ENCODE data around the gene MIAT. TPM values are rescaled to one million over a fixed set of nuclear protein-coding genes. Genes with fewer than 3 reads are reported as not detected.

The MIAT gene
- total and polyA plus RNA-seq, 2 donors (not counting 3 experiments of a cell fraction or from before 2014, with no cell fraction given) = 0.03 to 0.80 TPM

GRCh38 chr22:26610072-26610958, 47.1 kb upstream of the MIAT start:
- no peak overlapping the region for H2AFZ ChIP-seq (ENCODE audit: low read depth, low read length)
- no peak overlapping the region for H3K9ac ChIP-seq (replicated peaks; ENCODE audit: extremely low read depth, insufficient read depth, low read length)
- CTCF ChIA-PET = no interaction called here
- DNase-seq (ENCODE audit: low read depth, low spot score) = no peak
- no peaks in the 10 kb centered on the region for H3K36me3 ChIP-seq (ENCODE audit: control insufficient read depth in 2 of 2, extremely low read depth in 1 of 2, insufficient read depth in 2 of 2, low read length in 2 of 2)
- H3K27me3 ChIP-seq (ENCODE audit: control insufficient read depth in 2 of 2, insufficient read depth in 2 of 2, low read length in 2 of 2) = peaks cover 6 to 15% of the 10 kb centered on the region in 2 experiments
- H3K9me1 ChIP-seq (replicated peaks; ENCODE audit: control insufficient read depth, extremely low read depth, insufficient read depth, low read length) = no peaks in the 10 kb centered on the region
- POLR2A ChIA-PET = no interaction called here
- BruUV-seq (replicated peaks) = no TSS peak
- H3K4me2 ChIP-seq (ENCODE audit: insufficient read depth, low read length) = no peak overlapping the region
- H4K20me1 ChIP-seq (replicated peaks; ENCODE audit: control insufficient read depth, extremely low read depth, insufficient read depth, low read length) = no peaks in the 10 kb centered on the region
- intact Hi-C loops (cut with micrococcal nuclease) (no loop called here), dilution Hi-C loops (cut with MboI; ENCODE audit: extremely low pct_ligation_motif_present, low sequenced_read_pairs) (no loop called here)
- TF ChIP-seq GATA2 (IDR thresholded peaks at IDR 0.05; ENCODE audit: insufficient read depth, insufficient read length, low read depth, low read length) (no peak), JUN (IDR thresholded peaks at IDR 0.05; ENCODE audit: borderline replicate concordance, insufficient read depth, insufficient read length, low read depth) (no peak), FOS (IDR thresholded peaks at IDR 0.05; ENCODE audit: borderline replicate concordance, insufficient read depth, low read length) (no peak)
- H3K4me1 ChIP-seq (ENCODE audit: control insufficient read depth, extremely low read depth, insufficient read depth, low read length) = no peaks in the 10 kb centered on the region
- H3K79me2 ChIP-seq (ENCODE audit: control insufficient read depth, insufficient read depth, low read length) = no peaks in the 10 kb centered on the region
- no peak for FAIRE-seq
- no peaks in the 10 kb centered on the region for H3K9me3 ChIP-seq (replicated peaks; ENCODE audit: control insufficient read depth, insufficient read depth, low read length)
- no peak overlapping the region for H3K27ac ChIP-seq (ENCODE audit: insufficient read depth, low read depth, low read length)
- H3K4me3 ChIP-seq (replicated peaks in 1 of 3; ENCODE audit: insufficient read depth in 1 of 3, low read depth in 1 of 3, low read length in 3 of 3) = no peak overlapping the region

GRCh38 chr22:26610996-26611395, 46.4 kb upstream of the MIAT start:
- Histone ChIP-seq H3K9ac (replicated peaks; ENCODE audit: extremely low read depth, insufficient read depth, low read length) (no peak overlapping the region), H3K9me3 (replicated peaks; ENCODE audit: control insufficient read depth, insufficient read depth, low read length) (no peaks in the 10 kb centered on the region), H3K36me3 (ENCODE audit: control insufficient read depth in 2 of 2, extremely low read depth in 1 of 2, insufficient read depth in 2 of 2, low read length in 2 of 2) (no peaks in the 10 kb centered on the region), H3K4me3 (replicated peaks in 1 of 3; ENCODE audit: insufficient read depth in 1 of 3, low read depth in 1 of 3, low read length in 3 of 3) (no peak overlapping the region), H4K20me1 (replicated peaks; ENCODE audit: control insufficient read depth, extremely low read depth, insufficient read depth, low read length) (no peaks in the 10 kb centered on the region), H3K27me3 (ENCODE audit: control insufficient read depth in 2 of 2, insufficient read depth in 2 of 2, low read length in 2 of 2) (peaks cover 6 to 15% of the 10 kb centered on the region in 2 experiments), H3K4me2 (ENCODE audit: insufficient read depth, low read length) (no peak overlapping the region), H3K9me1 (replicated peaks; ENCODE audit: control insufficient read depth, extremely low read depth, insufficient read depth, low read length) (no peaks in the 10 kb centered on the region), H3K27ac (ENCODE audit: insufficient read depth, low read depth, low read length) (no peak overlapping the region), H2AFZ (ENCODE audit: low read depth, low read length) (no peak overlapping the region), H3K79me2 (ENCODE audit: control insufficient read depth, insufficient read depth, low read length) (no peaks in the 10 kb centered on the region), H3K4me1 (ENCODE audit: control insufficient read depth, extremely low read depth, insufficient read depth, low read length) (no peaks in the 10 kb centered on the region)
- dilution Hi-C loops (cut with MboI; ENCODE audit: extremely low pct_ligation_motif_present, low sequenced_read_pairs) (no loop called here), intact Hi-C loops (cut with micrococcal nuclease) (no loop called here)
- CTCF ChIA-PET = no interaction called here
- FAIRE-seq = no peak
- BruUV-seq (replicated peaks) = no TSS peak
- POLR2A ChIA-PET = no interaction called here
- TF ChIP-seq MYC (IDR thresholded peaks at IDR 0.05; ENCODE audit: low read depth, low read length) = no peak
- no peak for TF ChIP-seq POLR2A (IDR thresholded peaks at IDR 0.05; ENCODE audit: low read depth, low read length)
- TF ChIP-seq EZH2 (IDR thresholded peaks at IDR 0.05; ENCODE audit: borderline replicate concordance, low read depth, low read length, severe bottlenecking) = no peak
- no peak for TF ChIP-seq GATA2 (IDR thresholded peaks at IDR 0.05; ENCODE audit: insufficient read depth, insufficient read length, low read depth, low read length)
- TF ChIP-seq FOS (IDR thresholded peaks at IDR 0.05; ENCODE audit: borderline replicate concordance, insufficient read depth, low read length) = no peak
- no peak for TF ChIP-seq MAX (IDR thresholded peaks at IDR 0.05; ENCODE audit: insufficient read depth, insufficient read length)
- TF ChIP-seq JUN (IDR thresholded peaks at IDR 0.05; ENCODE audit: borderline replicate concordance, insufficient read depth, insufficient read length, low read depth) = no peak
- no peak for TF ChIP-seq CTCF (IDR thresholded peaks at IDR 0.05; ENCODE audit: extremely low read depth in 1 of 2, insufficient read depth in 1 of 2, low read depth in 1 of 2, low read length in 2 of 2)
- no peak for DNase-seq (ENCODE audit: low read depth, low spot score)
